Measurements from ENCODE around the gene DCUN1D3.
"Not testable (repeated sequence)": the region's sequence is repeated elsewhere in the genome, so short reads cannot be mapped to it uniquely, and the experiment has no call there.

DCUN1D3 gene

DNA sequence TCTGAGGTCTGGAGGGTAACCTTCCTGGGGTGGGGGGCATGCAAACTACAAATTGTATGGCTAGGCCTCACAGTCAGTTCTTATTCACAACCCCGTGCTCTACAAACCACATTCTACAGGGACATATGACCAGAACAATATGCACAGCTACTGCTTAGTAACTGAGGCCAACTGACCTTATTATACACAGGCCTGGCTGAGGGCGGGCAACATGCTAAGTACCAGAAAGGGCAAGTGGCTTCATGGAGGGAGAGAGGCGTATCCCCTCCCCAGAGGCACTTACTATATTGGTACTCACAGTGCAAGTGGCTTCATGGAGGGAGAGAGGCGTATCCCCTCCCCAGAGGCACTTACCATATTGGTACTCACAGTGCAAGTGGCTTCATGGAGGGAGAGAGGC lies 39.2 kb downstream of the DCUN1D3 start:
- not testable (repeated sequence) for DNase-seq

DNA sequence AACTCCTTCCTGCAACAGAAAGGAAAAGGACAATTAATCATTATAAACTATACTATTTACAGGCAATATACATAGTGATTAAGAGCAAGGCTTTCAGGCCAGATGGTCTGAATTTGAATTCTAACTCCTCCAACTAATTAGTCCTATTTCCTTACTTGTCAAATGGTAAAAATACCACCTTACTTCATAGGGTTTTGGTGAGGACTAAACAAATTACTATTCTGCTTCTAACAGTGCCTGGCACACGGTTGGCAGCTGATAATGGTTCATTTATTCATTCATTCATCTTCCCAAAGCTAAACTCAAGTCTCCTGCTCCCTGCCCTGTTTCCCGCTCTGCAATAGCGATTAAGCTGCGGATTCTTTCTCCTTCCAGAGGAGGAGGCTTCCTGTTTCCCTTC lies 39.8 kb downstream of the DCUN1D3 start:
- DNase-seq = no peak

DNA sequence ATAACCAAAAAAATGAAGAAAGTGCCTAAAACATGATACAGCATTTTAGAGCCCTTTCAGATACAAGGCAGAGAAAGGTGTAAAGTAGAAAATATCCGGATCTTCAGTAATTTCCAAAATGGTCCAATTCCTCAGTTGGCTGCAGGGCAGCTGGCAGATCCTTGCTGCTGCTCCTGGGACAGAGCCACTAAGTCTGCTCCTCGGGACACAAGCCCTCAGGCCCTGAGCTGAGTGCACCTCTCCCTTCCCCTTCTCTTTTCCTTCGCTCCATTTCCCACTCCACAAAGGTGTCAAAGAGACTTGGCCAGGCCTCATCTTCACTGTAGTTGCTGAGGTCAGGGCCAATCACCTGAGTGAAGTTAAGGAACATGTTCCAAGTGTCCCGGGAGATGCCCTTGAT lies 40.5 kb downstream of the DCUN1D3 start:
- no peak for DNase-seq

DNA sequence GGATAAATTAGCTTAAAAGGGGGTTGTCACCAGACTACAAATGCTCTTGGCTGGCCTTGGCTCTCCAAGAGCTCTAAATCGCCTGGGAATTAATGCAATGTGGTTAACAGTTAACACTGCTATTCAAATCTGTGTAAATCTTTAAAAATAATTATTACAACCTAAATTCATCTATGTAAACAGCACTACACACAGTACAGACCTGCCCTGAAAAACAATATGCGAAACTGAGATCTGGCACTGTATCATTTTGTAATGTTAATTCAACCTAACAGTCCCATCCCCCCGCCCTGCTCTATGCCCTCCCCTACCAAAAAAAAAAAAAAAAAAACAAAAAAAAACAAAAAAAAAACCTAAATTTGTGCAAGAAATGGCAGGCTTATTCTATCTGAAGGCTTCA lies 40.9 kb downstream of the DCUN1D3 start:
- DNase-seq = no peak

DNA sequence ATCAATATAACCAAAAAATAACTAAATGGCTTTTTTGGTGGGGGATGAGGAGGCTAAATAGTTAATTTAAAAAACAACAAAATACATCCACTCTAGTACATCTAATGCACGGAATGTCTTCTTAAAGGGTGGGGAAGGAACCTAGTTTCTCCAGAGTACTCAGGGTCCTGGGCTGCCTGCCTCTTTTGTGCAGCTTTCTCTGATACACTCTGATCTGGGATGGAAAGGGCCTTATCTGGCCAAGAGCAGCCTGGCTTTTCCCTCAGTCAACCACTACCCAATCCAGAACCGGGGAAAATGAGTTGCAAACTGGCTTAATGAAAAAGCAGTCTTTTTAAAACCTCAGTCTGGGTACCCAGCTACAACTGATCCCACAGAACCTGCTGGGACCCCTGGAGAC lies 42.9 kb downstream of the DCUN1D3 start:
- DNase-seq = no peak

DNA sequence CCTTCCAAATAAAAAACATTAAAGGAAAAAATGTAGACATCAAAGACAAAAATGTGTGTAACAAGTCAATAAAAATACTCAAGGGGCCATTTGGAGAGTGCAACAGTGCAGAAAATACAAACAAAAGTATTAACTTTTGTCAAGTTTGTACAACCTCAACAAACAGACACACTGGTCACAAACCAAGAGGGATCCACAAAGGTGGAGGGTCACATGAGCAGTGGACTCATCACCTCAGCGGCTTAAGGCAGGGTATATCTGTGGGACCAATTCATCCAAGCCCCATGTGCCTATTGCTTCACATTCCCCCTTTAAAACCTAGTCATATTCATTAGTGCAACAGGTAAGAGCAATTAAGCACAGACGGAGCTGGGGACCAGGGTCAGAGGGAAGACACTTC lies 45.2 kb downstream of the DCUN1D3 start:
- no peak for DNase-seq

DNA sequence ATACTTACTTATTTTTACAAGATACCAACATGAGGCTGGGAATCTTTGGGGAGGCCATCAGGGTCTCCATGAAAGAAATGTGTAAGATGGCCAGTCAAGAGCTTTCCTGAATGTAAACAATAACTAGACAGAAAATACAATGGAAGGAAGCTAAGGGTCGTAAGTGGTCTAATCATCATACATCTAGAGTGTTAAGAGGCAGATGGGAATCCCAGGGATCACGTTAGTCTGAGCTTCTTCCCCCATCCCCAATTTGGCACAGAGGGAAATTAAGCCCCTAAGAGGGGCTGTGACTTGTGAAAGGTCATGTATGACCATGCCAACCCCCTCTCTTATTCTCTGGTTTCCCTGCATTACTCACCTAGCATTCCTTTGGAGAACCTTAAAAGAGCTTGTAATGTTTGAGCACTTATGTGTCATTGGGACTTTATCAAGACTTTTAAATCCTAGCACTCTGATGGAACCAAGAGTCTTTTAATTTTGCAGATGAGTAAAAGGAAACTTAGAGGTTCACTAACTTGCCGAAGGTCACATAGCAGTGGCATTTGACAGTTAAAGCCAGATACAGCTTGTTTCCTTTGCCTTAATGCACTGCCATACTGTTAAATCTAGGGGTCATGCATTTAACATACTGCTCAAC lies 46.1 kb downstream of the DCUN1D3 start:
- DNase-seq = no peak

DNA sequence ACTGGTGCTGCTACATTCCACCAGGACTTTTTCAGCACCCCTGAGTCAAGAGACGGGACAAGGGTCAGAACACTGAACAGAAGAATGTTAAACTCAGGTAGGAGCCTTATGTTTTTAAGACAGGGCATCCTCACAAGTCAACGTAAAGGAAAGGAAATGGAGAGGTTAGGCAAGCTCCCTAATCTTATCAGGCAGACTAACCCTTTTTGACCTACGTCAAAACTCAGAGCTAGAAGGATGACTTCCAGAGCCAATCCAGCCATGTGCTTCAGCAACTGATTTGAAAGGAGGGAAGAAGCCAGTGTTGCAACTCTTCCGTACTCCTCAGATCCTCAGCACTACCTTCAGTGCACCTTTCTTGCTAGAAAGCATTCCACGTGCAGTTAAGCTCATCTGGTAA lies 47.0 kb downstream of the DCUN1D3 start:
- DNase-seq = no peak

DNA sequence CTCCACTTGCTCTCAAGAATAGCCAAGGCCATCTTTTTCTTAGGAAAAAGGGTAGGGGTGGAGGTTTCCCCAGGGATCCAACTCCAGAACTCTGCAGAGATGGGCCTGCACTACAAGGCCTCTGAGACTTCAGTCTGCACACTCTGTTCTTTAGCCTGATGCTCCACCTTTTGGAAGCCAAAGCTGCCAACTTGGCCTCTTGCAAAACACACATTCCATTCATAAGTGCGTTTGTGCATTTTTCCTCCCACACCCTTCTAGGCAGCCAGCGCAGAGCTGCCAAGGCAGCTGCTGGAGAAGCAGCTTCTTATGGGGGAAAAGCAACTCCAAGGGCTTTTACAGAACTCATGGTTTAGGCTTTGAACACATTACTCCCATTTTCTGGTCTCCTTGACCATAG lies 48.6 kb downstream of the DCUN1D3 start:
- no peak for DNase-seq

DNA sequence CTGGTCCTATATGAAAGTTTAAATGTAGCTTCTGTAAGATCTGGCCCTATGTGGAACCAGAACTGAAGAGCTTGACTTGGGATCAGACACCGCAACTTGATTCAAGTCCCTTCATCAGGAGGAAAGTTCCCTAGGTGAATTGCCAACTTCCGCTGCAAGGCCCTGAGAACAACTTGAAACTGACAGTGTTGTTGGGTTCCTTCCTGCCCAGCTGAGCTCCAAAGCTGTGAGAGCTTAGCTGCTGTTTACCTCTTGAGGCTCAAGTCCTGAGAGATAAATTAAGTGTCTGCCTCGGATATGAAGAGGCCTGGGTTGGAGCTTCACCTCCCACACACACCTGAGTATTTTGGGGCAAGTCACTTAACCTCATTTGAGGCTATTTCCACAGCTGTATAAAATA lies 49.2 kb downstream of the DCUN1D3 start:
- DNase-seq = no peak

DNA sequence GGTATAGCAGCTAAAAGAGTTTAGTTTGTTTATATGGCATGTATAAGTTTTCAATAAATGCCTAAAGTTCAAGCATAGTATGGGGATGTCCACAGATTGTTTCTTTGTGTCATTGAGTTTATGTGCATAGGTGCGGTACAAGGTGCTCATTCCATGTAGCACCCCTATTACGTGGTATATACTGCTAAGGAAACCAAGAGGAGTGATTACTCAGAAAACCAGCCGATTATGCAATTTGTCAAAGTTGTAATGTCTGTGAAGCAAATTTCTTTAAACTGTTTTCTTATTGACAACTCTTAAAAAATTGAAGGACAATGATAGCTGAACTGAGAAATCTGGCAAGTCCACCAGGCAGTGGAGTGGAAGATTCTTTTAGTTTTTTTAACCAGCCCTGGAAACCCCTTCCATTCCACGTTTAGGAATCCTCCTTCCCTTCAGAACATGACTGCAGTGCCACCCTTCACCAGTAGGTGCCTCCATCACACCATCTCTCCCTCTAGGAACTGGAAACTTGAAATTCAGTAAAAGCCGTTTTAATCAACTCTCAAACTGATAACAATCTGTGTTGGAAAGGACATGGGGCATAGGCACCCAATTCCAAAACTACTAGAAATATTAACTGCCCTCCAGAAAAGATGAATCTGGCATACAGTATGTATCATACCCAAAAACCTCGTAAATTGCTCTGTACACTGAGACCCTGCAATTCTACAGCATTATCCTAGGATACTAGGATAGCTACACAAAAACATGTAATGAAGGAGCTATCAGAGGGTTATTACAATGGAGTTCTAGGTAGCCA lies 50.4 kb downstream of the DCUN1D3 start:
- DNase-seq = peak; percentile 7 to 31

DNA sequence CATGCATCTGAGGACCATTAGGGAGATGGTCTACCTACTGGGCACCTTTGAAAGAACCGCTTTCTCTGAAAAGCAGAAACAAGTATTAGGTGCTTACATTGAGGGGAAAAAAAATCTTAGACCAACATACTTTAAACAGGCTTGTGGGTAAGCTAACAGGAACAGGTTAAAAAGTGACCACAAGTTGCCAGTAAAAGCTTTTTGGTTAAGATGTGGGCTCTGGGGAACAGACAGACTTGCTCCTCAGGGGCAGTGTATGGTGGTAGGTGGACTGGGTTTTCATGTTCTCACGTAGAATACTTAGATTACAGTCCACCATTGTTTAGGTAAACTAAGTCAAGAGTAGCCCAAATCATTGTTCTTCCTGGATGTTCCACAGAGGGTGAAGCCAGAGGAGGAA lies 52.6 kb downstream of the DCUN1D3 start:
- DNase-seq = no peak

DNA sequence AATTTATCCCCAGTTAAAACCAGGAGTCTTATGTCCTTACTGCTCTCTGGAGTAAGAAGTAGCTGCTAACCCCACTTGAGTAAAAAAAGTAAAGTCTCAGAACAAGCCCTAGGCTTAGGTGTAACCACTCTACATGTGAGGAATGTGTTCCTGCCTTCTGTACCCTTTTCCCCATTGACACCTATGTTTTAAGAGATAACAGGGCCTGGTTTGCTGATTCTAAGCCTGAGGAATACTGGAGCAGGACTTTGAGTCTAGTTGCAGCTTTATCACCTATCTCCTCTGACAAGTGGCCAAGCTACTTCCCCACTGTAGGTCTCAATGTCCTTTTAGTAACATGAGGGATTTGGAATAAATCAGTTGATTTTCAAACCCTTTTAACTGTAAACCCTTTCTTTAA lies 53.6 kb downstream of the DCUN1D3 start:
- no peak for DNase-seq

DNA sequence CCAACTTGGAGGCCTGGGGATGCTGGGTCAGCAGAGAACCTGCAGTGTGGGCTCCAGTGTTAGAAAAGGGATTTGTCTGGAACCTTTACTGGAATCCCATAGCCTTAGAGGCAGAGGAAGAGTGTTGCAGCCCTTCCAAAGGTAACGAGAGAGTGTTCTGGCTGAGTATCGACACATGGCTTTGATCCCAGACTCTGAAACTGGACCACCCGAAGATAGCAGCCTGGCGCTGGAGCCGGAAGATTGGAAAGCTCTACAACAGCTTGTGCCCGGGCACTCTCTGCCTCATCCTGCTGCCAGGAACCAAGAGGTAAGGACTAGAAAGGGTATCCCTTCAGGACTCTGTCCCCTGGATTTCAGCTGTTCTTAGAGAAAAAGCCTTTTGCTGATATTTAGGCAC lies 54.1 kb downstream of the DCUN1D3 start:
- DNase-seq = no peak

DNA sequence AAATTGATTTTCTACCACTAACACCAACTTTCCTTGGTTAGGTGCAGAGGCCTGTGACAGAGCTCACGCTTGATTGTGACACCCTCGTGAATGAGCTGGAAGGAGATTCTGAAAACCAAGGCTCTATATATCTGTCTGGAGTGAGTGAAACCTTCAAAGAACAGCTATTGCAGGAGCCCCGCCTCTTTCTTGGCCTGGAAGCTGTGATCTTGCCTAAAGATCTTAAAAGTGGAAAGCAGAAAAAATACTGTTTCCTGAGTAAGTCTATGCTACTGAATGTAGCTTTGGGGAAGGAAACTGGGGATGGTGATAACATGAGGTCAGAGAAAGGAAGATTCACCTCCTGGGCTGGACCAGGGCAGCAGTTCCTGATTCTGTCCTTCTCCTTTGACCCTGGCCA lies 55.6 kb downstream of the DCUN1D3 start:
- no peak for DNase-seq

DNA sequence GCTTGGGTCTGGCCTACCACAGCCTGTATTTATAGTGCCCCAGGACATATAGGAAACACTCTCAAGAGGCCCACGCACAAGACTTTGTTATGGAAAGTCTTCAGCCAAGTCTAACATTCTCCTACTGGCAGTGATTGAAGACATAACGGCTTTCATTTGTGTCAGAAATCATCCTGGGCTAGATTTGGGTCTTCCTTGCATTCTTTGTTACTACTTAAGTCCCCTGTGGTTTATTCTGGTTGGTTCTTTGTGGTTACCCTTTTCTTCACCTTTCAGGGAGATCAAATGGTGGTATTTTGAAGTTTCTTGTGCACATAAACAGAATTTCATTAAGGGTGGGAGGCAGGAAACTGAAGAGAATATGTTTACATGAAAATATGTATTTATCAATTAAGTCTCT lies 56.1 kb downstream of the DCUN1D3 start:
- DNase-seq = no peak

DNA sequence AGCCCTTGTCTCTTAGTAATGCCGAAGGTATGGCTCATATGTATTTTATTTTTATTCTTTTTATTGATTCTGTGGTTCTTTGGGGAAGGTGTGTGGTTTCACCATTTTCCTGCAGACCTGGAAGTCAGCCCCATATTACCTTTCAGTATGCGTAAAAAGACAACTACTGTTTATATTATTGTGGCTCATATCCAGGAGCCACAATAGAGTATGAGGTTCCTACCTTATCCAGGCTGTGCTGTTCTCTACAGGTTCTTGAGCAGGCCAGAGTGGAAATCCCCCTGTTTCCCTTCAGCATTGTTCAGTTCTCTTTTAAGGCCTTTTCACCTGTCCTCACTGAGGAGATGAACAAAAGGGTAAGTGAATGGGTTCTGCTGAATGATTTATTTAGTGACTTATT lies 60.7 kb downstream of the DCUN1D3 start:
- DNase-seq = no peak

DNA sequence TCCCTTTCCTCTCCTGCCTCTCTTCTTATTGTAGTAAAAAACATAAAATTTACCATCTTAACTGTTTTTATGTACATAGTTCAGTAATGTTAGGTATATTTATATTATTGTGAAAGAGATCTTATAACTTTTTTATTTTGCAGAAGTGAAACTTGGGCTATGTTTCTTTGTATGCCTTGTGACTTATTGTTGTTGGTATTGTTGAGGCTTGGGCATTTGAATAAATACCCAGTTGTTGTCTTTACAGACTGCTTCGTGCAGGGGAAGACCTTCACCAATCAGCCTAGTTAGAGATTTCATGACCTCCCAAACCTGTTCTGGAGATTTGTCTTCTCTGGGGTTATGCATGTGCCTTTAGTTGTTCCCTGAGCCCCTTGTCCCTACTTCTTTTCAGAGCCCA lies 61.9 kb downstream of the DCUN1D3 start:
- no peak for DNase-seq

DNA sequence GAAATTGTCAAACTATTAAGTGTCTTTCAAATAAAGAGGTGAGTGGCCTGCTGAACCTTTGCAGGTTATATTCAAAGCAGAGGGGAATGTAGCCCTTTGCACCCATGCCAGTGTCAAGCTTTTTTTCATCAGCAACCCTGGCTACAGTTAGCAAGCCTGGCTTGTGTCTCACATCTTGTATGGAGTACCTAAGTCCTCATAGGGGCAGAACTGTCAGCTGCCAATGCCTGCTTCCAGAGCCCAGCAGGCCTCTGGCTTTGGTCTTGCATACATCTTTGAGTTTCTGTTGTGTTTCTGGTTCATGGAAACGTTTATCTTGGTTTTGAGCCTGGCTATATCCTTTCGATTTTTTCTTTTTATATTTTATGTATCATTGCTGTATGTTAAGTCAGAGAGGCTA lies 67.1 kb downstream of the DCUN1D3 start:
- DNase-seq = no peak

DNA sequence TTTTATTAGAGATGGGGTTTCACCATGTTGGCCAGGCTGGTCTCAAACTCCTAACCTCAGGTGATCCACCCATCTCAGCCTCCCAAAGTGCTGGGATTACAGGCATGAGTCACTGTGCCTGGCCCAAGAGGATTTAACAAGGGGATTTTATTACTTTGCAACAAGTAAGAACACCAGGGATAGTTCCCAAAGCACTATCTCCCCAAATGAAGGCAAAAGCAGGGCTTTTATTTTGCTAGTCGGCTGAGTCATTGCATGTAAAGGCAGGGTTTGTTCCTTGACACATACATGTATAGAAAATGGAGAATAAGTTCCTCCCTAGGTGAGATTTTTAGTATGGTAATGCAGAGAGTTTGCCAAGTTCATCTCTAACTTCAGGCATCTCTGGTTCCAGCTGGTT lies 69.8 kb downstream of the DCUN1D3 start:
- DNase-seq = no peak

DNA sequence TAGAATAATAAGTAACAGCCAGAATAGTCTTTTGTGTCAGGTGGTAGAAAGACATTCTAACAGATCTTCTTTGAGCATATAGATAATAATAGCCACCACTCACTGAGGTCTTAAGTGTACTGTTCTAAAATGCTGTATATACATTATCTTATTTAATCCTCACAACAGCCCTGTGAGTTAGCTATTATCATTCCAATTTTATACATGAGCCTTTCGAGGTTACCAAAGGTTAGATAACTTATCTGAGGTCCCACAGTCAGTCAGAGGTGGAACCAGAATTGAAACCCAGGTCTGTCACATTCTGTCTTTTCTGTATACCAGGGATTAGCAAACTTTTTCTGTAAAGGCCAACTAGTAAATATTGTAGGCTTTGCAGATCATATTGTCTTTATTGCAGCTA lies 70.6 kb downstream of the DCUN1D3 start:
- no peak for DNase-seq

DNA sequence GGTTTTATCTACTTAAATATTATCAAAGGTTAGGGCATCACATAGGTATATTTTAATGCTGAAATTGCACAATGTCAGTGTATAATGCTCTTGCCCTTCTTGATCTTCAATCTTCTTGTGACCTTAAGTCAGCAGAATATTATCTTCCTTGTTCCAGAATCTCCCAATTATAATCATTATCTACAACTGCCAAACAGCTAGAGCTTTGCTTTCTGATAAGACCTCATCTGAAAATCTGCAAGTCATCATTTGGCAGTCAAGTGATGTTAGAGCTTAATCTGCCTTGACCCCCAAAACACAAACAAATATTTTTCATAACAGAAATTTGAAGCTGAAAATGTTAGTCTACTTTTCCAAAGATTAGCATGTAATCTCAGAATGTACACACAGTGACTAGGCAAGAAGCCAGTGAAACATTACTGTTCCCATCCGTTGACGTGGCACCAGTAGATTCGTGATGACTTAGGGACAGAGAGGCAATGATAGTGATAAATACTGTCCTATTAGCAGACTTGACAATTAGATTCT lies 74.1 kb downstream of the DCUN1D3 start:
- DNase-seq = no peak

DNA sequence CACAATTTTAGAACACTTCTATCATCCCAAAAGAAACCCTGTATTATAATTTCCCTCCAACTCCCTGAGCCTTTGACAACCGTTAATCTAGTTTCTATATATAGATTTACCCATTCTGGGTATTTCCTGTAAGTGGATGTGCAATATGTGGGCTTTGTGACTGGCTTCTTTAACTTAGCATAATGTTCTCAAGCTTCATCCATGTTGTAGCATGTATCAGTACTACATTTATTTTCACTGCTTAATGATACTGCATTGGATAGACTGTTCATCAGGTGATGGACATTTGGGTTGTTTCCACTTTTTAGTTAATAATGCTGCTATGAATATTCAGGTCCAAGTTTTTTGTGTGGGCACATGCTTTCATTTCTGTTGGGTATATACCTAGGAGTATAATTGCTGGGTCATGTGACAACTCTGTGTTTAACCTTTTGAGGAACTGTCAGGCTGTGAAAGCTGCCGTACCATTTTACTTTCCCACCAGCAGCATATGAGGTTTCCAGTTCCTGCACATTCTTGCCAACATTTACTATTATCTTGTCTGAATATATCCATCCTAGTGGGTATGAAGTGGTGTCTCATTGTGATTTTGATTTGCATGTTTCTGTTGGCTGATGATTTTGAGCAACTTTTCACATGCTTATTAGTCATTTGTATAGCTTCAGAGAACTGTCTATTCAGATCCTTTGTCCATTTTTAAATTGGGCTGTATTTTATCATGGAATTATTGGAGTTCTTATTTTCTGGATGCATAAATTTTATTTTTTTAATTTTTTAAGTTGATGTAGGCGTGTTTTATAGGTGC lies 77.4 kb downstream of the DCUN1D3 start:
- DNase-seq = no peak

DNA sequence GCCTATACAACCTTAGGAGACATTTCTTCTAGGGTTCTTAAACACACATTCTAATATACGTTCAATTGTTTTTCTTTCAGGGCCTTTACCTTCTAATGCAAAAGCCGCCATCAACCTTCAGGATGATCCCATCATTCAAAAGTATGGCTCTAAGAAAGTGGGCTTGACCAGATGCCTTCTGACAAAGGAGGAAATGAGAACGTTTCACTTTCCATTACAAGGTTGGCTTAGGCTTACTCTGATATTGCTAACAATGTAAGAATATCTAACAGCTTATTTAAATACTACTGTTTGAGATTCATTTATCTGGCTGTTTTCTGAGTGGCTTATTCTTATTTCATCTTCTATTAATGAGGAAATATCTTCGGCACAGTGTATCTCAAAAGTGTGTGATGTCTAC lies 78.5 kb downstream of the DCUN1D3 start:
- DNase-seq = no peak

Data from SHP77 (cell line).